Activated CD4-positive, CD25-positive, alpha-beta regulatory T cell treated with anti-CD3 and anti-CD28 coated beads, Interleukin-2, amount 50 U/mL, for 24 hours (primary cell): Measurements from ENCODE around the gene TMEM121B.

Experiments used
- ATAC-seq, 2 donors: fragments of 150-1000 bp; cut with Tn5 transposase; one replicate each; pipeline ENCODE4 v1.10.0; 2021; ENCODE audit warnings: mild to moderate bottlenecking in 1 of 2, moderate library complexity in 1 of 2

The TMEM121B gene

GRCh38 chr22:17087498-17088131, 33.5 kb downstream of the TMEM121B start:
- ATAC-seq = peak in 1 of 2 donors; percentile 9

DNA sequence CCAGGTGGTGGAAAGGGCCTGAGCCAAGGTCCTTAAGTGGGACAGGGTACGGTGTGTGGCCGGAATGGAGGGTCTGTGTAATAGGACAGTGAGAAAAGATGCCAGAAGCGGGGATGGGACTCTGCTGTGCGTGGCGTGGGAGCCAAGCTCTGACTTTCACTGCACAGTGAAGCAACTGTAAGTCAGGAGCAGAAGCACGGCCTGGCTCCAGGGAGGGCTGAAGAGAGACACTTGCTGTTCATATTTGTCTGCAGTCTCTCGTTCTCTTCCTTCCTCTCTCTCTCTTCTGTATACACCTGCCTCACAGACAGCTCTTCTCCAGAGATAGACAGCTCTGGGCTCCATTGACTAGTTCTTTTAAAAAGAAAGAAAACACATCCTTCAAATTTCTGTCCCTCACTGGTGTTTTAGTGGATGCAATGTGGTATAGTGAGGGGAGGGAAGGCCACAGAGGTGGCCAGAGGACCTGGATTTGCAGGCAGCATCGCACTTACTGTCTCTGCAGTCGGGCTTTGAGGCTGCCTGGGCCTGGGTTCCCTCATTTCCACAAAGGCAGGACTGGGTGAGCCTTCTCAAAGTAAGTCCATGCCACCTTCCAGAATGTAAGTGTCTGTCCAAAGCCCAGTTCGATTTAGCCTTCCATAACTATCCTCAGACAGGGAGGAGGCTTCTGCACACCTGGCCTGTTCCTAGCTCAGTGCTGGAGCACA, 34.2 kb downstream of the TMEM121B start:
- no peak for ATAC-seq

GRCh38 chr22:17086296-17086695, 34.9 kb downstream of the TMEM121B start:
- ATAC-seq = no peak

GRCh38 chr22:17085277-17086181, 35.6 kb downstream of the TMEM121B start:
- peak; percentile 5 to 22 for ATAC-seq

- ATAC-seq = peak; percentile 96
Measured at GRCh38 chr22:17084554-17085276, 36.4 kb downstream of the TMEM121B start, which contains the start of gene IL17RA. Gene IL17RA, plus strand, starts transcription at chr22:17085000. Its CDS starts 92 bp downstream, at chr22:17085092.

DNA sequence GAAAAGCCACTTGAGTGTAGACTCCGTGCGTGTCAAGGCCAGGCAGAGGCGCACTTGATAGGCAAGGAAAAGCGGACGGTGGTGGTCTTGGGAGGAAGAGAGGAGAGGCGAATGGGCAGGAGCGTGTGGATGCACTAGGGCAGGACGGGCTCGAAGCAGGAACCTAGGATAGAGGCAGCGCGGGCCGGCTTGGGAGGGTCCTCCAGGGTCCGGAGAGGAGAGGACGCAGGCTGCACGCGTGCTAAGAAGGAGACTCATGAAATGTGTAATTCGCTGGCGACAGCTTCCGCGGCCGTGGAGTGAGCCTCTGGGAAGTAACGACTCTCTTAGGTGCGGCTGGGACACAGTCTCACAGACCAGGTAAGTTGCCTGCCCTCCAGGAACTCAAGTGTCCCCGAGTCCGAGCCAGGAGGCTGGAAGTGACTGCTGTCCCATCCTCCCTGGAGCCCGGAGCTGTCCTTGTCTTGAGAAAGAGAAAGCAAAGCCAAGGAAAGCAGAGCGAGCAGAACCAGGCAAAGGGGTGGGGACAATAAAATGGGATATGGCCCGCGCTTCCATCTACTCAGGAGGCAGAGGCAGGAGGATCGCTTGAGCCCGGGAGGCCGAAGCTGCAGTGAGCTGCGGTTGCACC, 37.2 kb downstream of the TMEM121B start:
- ATAC-seq = no peak

- no peak for ATAC-seq
Measured at GRCh38 chr22:17083255-17083654, 37.9 kb downstream of the TMEM121B start.

- no peak for ATAC-seq
Measured at GRCh38 chr22:17079572-17079971, 41.6 kb downstream of the TMEM121B start.

- no peak for ATAC-seq
Measured at GRCh38 chr22:17077255-17077654, 43.9 kb downstream of the TMEM121B start.

GRCh38 chr22:17074648-17075002, 46.5 kb downstream of the TMEM121B start:
- ATAC-seq = no peak

- no peak for ATAC-seq
Measured at GRCh38 chr22:17072877-17073276, 48.3 kb downstream of the TMEM121B start.
